OCI-LY1 (cell line): ENCODE measurements around the gene FGF3.

ENCODE experiments used
- H2AFZ ChIP-seq: fragments of 200-600 bp; sonication (generic), shearing (Covaris generic); 2 replicates; pipeline ENCODE4 v1.6.0; 2014; ENCODE audit warnings: antibody characterized with exemption, mild to moderate bottlenecking, low read length
- H3F3A ChIP-seq: fragments of 200-600 bp; sonication (generic), shearing (Covaris generic); 2 replicates; pipeline ENCODE4 v1.6.0; 2014; ENCODE audit warnings: mild to moderate bottlenecking, antibody characterized with exemption, low read length, moderate library complexity; ENCODE audit not compliant: insufficient read depth
- H3K27ac ChIP-seq: fragments of 200-600 bp; sonication (generic); 2 replicates; pipeline ENCODE4 v1.5.1; 2014; ENCODE audit warnings: low read length, mixed run types, mild to moderate bottlenecking, low read depth; ENCODE audit not compliant: poor library complexity, severe bottlenecking
- H3K27me3 ChIP-seq: fragments of 200-600 bp; sonication (generic); 2 replicates; pipeline ENCODE4 v1.6.0; 2014; ENCODE audit warnings: antibody characterized with exemption, mild to moderate bottlenecking, low read length, moderate library complexity; ENCODE audit not compliant: insufficient read depth
- H3K36me3 ChIP-seq: fragments of 200-600 bp; sonication (generic); 2 replicates; pipeline ENCODE4 v1.6.1; 2014; ENCODE audit warnings: mild to moderate bottlenecking, antibody characterized with exemption, low read length, moderate library complexity, mixed read lengths; ENCODE audit not compliant: insufficient read depth
- H3K4me1 ChIP-seq: fragments of 200-600 bp; sonication (generic); 2 replicates; pipeline ENCODE4 v1.5.1; 2014; ENCODE audit warnings: mild to moderate bottlenecking, low read length, moderate library complexity; ENCODE audit not compliant: insufficient read depth, severe bottlenecking
- H3K4me2 ChIP-seq: fragments of 200-600 bp; sonication (generic), shearing (Covaris generic); 2 replicates; pipeline ENCODE4 v1.6.1; 2014; ENCODE audit warnings: low read length
- H3K4me3 ChIP-seq: fragments of 200-600 bp; sonication (generic); 2 replicates; pipeline ENCODE4 v1.5.1; 2014; ENCODE audit warnings: low read length, low read depth, mild to moderate bottlenecking, mixed read lengths; ENCODE audit not compliant: poor library complexity, severe bottlenecking
- H3K79me2 ChIP-seq: fragments of 200-600 bp; shearing (Covaris generic); 2 replicates; pipeline ENCODE4 v1.6.1; 2016; ENCODE audit warnings: mixed run types, low read length, mixed read lengths; ENCODE audit not compliant: insufficient read depth
- H3K9ac ChIP-seq: fragments of 200-600 bp; sonication (generic), shearing (Covaris generic); 2 replicates; pipeline ENCODE4 v1.6.1; 2014; ENCODE audit warnings: mild to moderate bottlenecking, low read length, mixed read lengths
- H3K9me2 ChIP-seq: fragments of 200-600 bp; sonication (generic), shearing (Covaris generic); 2 replicates; pipeline ENCODE4 v1.6.1; 2014; ENCODE audit warnings: low read depth, mild to moderate bottlenecking, low read length, mixed read lengths
- H3K9me3 ChIP-seq: fragments of 200-600 bp; shearing (Covaris generic); 2 replicates; pipeline ENCODE4 v1.6.1; 2014; ENCODE audit warnings: low read length, mixed read lengths
- H4K20me1 ChIP-seq: fragments of 200-600 bp; sonication (generic), shearing (Covaris generic); 2 replicates; pipeline ENCODE4 v1.6.0; 2016; ENCODE audit warnings: mild to moderate bottlenecking, low read length; ENCODE audit not compliant: insufficient read depth
- EZH2 ChIP-seq: fragments of 200-600 bp; sonication (generic), shearing (Covaris generic); IDR thresholded peaks from 2 replicates; pipeline ENCODE4 v1.8.0; 2017; ENCODE audit warnings: borderline replicate concordance, mixed run types, mild to moderate bottlenecking, antibody characterized with exemption, low read length, moderate library complexity, mixed read lengths
- TF ChIP-seq, protein P1 (sequence below): fragments of 200-600 bp; sonication (generic), shearing (Covaris generic); IDR thresholded peaks from 2 replicates; pipeline ENCODE4 v1.5.1; 2017; ENCODE audit warnings: mild to moderate bottlenecking, antibody characterized with exemption, low read length, moderate library complexity, mixed read lengths

Gene FGF3

DNA sequence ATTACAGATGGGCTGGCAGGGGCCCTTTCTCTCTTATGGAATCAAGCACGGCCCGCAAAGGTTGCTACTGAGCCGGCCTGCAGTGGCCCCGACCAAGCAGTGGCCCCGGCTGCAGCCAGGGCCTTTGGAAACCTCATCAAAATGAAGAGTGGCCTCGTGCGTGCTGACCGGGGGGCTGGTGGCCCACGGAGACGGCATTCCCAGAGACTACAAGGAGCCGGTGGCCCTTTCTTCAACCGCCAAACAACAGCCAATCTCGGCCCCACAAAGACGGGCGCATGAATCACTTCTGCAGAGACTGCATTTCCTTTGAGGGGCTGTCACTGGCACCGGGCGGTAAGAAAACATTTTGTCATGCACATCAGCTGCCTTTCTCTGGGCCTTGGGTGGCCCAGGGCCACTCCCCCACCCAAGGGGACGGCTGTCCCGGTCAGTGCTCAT is 43.1 kb upstream of the FGF3 start:
- Histone ChIP-seq H3K79me2 (no peaks in the 10 kb centered on the region), H3K4me1 (no peaks in the 10 kb centered on the region), H4K20me1 (no peaks in the 10 kb centered on the region), H3K9ac (no peak overlapping the region), H2AFZ (no peak overlapping the region), H3K4me3 (no peak overlapping the region), H3K27ac (no peak overlapping the region), H3K36me3 (no peaks in the 10 kb centered on the region), H3K9me2 (no peaks in the 10 kb centered on the region), H3K4me2 (no peak overlapping the region), H3F3A (no peaks in the 10 kb centered on the region), H3K27me3 (no peaks in the 10 kb centered on the region), H3K9me3 (no peaks in the 10 kb centered on the region)
- no peak for TF ChIP-seq EZH2
- TF ChIP-seq, protein P1, sequence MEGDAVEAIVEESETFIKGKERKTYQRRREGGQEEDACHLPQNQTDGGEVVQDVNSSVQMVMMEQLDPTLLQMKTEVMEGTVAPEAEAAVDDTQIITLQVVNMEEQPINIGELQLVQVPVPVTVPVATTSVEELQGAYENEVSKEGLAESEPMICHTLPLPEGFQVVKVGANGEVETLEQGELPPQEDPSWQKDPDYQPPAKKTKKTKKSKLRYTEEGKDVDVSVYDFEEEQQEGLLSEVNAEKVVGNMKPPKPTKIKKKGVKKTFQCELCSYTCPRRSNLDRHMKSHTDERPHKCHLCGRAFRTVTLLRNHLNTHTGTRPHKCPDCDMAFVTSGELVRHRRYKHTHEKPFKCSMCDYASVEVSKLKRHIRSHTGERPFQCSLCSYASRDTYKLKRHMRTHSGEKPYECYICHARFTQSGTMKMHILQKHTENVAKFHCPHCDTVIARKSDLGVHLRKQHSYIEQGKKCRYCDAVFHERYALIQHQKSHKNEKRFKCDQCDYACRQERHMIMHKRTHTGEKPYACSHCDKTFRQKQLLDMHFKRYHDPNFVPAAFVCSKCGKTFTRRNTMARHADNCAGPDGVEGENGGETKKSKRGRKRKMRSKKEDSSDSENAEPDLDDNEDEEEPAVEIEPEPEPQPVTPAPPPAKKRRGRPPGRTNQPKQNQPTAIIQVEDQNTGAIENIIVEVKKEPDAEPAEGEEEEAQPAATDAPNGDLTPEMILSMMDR = no peak

DNA sequence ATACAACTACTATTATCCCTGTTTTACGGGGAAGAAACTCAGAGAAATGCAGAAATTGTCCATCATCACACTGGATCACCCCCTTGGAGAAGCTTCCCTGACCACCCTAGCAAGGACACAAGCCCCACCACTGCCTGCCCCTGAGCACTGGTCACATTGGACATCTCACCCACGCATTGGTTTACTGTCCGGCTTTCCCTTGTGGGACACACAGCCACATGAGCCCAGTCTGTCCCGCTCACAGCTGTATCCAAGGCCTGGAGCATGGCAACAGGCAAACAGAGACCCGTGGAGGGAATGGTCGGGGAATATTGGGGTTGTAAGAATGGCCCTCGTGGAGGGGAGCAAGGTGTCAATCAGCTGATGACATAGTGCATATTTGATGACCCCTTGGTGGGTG is 42.7 kb upstream of the FGF3 start:
- H3K27me3 ChIP-seq = no peaks in the 10 kb centered on the region
- H4K20me1 ChIP-seq = no peaks in the 10 kb centered on the region
- no peak overlapping the region for H3K9ac ChIP-seq
- TF ChIP-seq, protein P1 = no peak
- no peak for TF ChIP-seq EZH2
- no peaks in the 10 kb centered on the region for H3K9me3 ChIP-seq
- no peaks in the 10 kb centered on the region for H3K4me1 ChIP-seq
- H3F3A ChIP-seq = no peaks in the 10 kb centered on the region
- H3K9me2 ChIP-seq = no peaks in the 10 kb centered on the region
- no peak overlapping the region for H2AFZ ChIP-seq
- no peak overlapping the region for H3K4me3 ChIP-seq
- no peak overlapping the region for H3K4me2 ChIP-seq
- H3K27ac ChIP-seq = no peak overlapping the region
- H3K79me2 ChIP-seq = no peaks in the 10 kb centered on the region
- H3K36me3 ChIP-seq = no peaks in the 10 kb centered on the region

DNA sequence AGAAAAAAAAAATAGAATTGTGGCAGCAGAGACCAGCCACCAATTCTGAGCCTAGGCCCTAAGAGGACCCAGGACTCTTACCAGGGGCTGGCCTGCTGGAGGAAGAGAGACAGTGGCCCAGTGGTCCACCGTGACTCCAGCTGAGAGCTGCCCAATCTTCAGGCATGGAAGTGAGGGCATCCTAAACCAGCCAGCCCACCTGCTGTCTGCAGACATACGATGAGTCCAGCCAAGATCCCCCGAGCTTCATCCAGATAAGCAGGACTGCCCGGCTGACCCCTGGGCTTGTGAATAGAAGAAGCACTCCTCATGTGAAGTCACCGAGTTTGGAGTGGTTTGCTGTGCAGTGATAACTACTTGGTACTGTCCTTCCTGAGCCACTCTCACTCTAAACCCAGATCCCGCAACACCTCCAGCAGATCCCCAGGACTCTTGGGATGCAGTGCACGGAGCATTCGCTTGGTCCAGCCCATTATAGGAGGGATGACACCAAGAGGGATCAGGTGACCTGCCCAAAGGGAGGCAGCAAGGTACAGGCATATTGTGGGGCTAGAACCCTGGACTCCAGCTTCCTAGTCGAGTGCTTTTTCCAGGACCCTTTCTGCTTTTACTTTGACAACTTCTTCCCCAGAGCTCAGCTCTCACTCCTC is 41.7 kb upstream of the FGF3 start:
- H3K27me3 ChIP-seq = no peaks in the 10 kb centered on the region
- no peaks in the 10 kb centered on the region for H3K9me2 ChIP-seq

More for the DNA sequence above, 41.7 kb upstream of the FGF3 start:
- Histone ChIP-seq H2AFZ (no peak overlapping the region), H3K9ac (no peak overlapping the region), H3K9me3 (no peaks in the 10 kb centered on the region), H3F3A (no peaks in the 10 kb centered on the region), H3K36me3 (no peaks in the 10 kb centered on the region), H3K27ac (no peak overlapping the region), H4K20me1 (no peaks in the 10 kb centered on the region), H3K79me2 (no peaks in the 10 kb centered on the region), H3K4me1 (no peaks in the 10 kb centered on the region), H3K4me2 (no peak overlapping the region), H3K4me3 (no peak overlapping the region)
- TF ChIP-seq, protein P1 = no peak
- TF ChIP-seq EZH2 = no peak
